ENCODE measurements around the gene PDK2.

GRCh38 chr17:50109207-50109606 lies 14.1 kb downstream of the PDK2 start:
- no peak for TF ChIP-seq CTCF (IDR thresholded peaks at IDR 0.05; ENCODE audit: borderline replicate concordance, extremely low read depth, low read length, poor library complexity, severe bottlenecking)
- no peak for TF ChIP-seq EZH2 (IDR thresholded peaks at IDR 0.05; ENCODE audit: borderline replicate concordance, low read depth, low read length, severe bottlenecking)
